HG02973 (cell line): Measurements from ENCODE around the gene TREM2.
"Not testable (repeated sequence)": the region's sequence is repeated elsewhere in the genome, so short reads cannot be mapped to it uniquely, and the experiment has no call there.

ENCODE experiments used
- ATAC-seq: cut with Tn5 transposase; IDR thresholded peaks from one replicate; pipeline ENCODE4 v1.9.1; 2021; ENCODE audit warnings: moderate library complexity; ENCODE audit not compliant: unreplicated experiment

Gene TREM2

GRCh38 chr6:41162687-41163418, at the start of gene TREM2:
Gene TREM2, minus strand, starts transcription at chr6:41163116. Its CDS starts 34 bp downstream, at chr6:41163082.
- ATAC-seq = no peak

GRCh38 chr6:41209547-41210320, 46.8 kb upstream of the TREM2 start:
- no peak for ATAC-seq

GRCh38 chr6:41208439-41209106, 45.7 kb upstream of the TREM2 start:
- ATAC-seq = no peak

- ATAC-seq = no peak
Observed at GRCh38 chr6:41204156-41204555, 41.2 kb upstream of the TREM2 start.

GRCh38 chr6:41201764-41202173, 38.9 kb upstream of the TREM2 start:
- no peak for ATAC-seq

GRCh38 chr6:41200901-41201763, 38.2 kb upstream of the TREM2 start, which contains the start of gene TREML2:
Gene TREML2, minus strand, starts transcription at chr6:41201149. Its CDS starts 141 bp downstream, at chr6:41201008.
- no peak for ATAC-seq

GRCh38 chr6:41200296-41200900, 37.5 kb upstream of the TREM2 start:
- ATAC-seq = peak; percentile 19

GRCh38 chr6:41199552-41200246, 36.8 kb upstream of the TREM2 start:
- ATAC-seq = peak; percentile 47

- ATAC-seq = no peak
Observed at GRCh38 chr6:41197234-41197633, 34.3 kb upstream of the TREM2 start.

GRCh38 chr6:41194386-41194785, 31.5 kb upstream of the TREM2 start:
- no peak for ATAC-seq

- no peak for ATAC-seq
Observed at GRCh38 chr6:41193884-41194283, 31.0 kb upstream of the TREM2 start.

GRCh38 chr6:41193171-41193734, 30.3 kb upstream of the TREM2 start:
- ATAC-seq = no peak

GRCh38 chr6:41191569-41191968, 28.7 kb upstream of the TREM2 start:
- no peak for ATAC-seq

GRCh38 chr6:41190791-41191190, 27.9 kb upstream of the TREM2 start:
- no peak for ATAC-seq

- ATAC-seq = no peak
Observed at GRCh38 chr6:41189967-41190366, 27.1 kb upstream of the TREM2 start.

GRCh38 chr6:41189046-41189445, 26.1 kb upstream of the TREM2 start:
- not testable (repeated sequence) for ATAC-seq

GRCh38 chr6:41187924-41188886, 25.3 kb upstream of the TREM2 start:
- no peak for ATAC-seq

- ATAC-seq = no peak
Observed at GRCh38 chr6:41186031-41186562, 23.2 kb upstream of the TREM2 start.
